Lung (tissue), 12 donors: Measurements from ENCODE around the gene ZCCHC17. TPM values are rescaled to one million over a fixed set of nuclear protein-coding genes. Genes with fewer than 3 reads are reported as not detected.

Source experiments
- ATAC-seq: fragments of 200-7000 bp; cut with Tn5 transposase; one replicate; pipeline ENCODE4 v1.9.1; 2020; ENCODE audit warnings: moderate number of reproducible peaks; ENCODE audit not compliant: insufficient read depth, low FRiP score
- DNase-seq, 3 donors: peaks; one replicate each; pipeline ENCODE4 v3.0.0-alpha.2; 2013 to 2017
- H3K27ac ChIP-seq, 2 donors: one replicate each; pipeline ENCODE4 v1.5.1; 2013; ENCODE audit warnings: mild to moderate bottlenecking in 2 of 2, moderate library complexity in 2 of 2, control low read depth in 1 of 2, inconsistent platforms in 1 of 2, low read depth in 1 of 2, low read length in 1 of 2
- H3K27me3 ChIP-seq, 3 donors: one replicate each; pipeline ENCODE4 v1.5.1; 2013; ENCODE audit warnings: low read length in 2 of 3; ENCODE audit not compliant: control insufficient read depth in 3 of 3, insufficient read depth in 3 of 3
- H3K36me3 ChIP-seq, 4 donors: one replicate each; pipeline ENCODE4 v1.5.1; 2013; ENCODE audit warnings: low read length in 4 of 4, mild to moderate bottlenecking in 1 of 4, moderate library complexity in 1 of 4; ENCODE audit not compliant: control insufficient read depth in 4 of 4, insufficient read depth in 4 of 4
- H3K4me1 ChIP-seq, 5 donors: one replicate each; pipeline ENCODE4 v1.5.1; 2013; ENCODE audit warnings: low read length in 5 of 5, mild to moderate bottlenecking in 2 of 5, moderate library complexity in 1 of 5; ENCODE audit not compliant: control insufficient read depth in 5 of 5, insufficient read depth in 5 of 5
- H3K4me3 ChIP-seq: one replicate; pipeline ENCODE4 v1.5.1; 2013; ENCODE audit warnings: mild to moderate bottlenecking, control low read depth, moderate library complexity
- H3K9ac ChIP-seq, 2 donors: one replicate each; pipeline ENCODE4 v1.5.1; 2013; ENCODE audit warnings: low read length in 2 of 2, control low read depth in 1 of 2; ENCODE audit not compliant: insufficient read depth in 1 of 2
- H3K9me3 ChIP-seq, 4 donors: one replicate each; pipeline ENCODE4 v1.5.1; 2013; ENCODE audit warnings: low read length in 3 of 4, mild to moderate bottlenecking in 1 of 4, moderate library complexity in 1 of 4; ENCODE audit not compliant: control insufficient read depth in 4 of 4, insufficient read depth in 3 of 4
- CTCF ChIP-seq: IDR thresholded peaks from 2 replicates; pipeline ENCODE4 v1.5.1; 2012; ENCODE audit warnings: mild to moderate bottlenecking; ENCODE audit errors: control extremely low read depth, extremely low read depth
- WGBS, 2 donors: extraction: QIAGEN DNeasy Blood & Tissue Kit; methylation state at CpG; one replicate each; pipeline ENCODE4 v1.1.7; 2013; 5-methylcytosine and 5-hydroxymethylcytosine counted together
- polyA plus RNA-seq, 2 donors: library from polyadenylated mRNA; stranded (reverse); fragments of 200-250 nt; gene quantifications; one replicate each; pipeline ENCODE4 v1.2.1, GENCODE V29; 2013
- total RNA-seq, 2 donors: library from RNA; depleted of rRNA in 1 of 2; stranded (reverse); fragments of >200 nt in 1 of 2; gene quantifications; one replicate each; pipeline ENCODE4 v1.2.1, GENCODE V29; 2014 to 2021
- donor health status: control.
- donor health status: control.
- donor health status: Bipolar disorder and iron deficiency.
- donor health status: healthy.
- donor health status: DM: yes; HTN: yes; CAD: no.

ZCCHC17 gene
- total and polyA plus RNA-seq, 4 donors = 17.0 to 27.7 (median 21.8) TPM

GRCh38 chr1:31336687-31337467 lies 40.0 kb downstream of the ZCCHC17 start:
- H3K27me3 ChIP-seq = no peaks in the 10 kb centered on the region
- no peak overlapping the region for H3K4me3 ChIP-seq
- H3K4me1 ChIP-seq = no peaks in the 10 kb centered on the region
- no peak for TF ChIP-seq CTCF
- ATAC-seq (no peak), DNase-seq (no peak)
- H3K36me3 ChIP-seq = peaks cover 0 to 8% (median 0%) of the 10 kb centered on the region in 4 donors
- 82 to 86% methylated on average over 10 of the region's 10 CpGs for WGBS, 2 donors
- H3K9me3 ChIP-seq = no peaks in the 10 kb centered on the region
- H3K9ac ChIP-seq = no peak overlapping the region
- H3K27ac ChIP-seq = no peak overlapping the region

GRCh38 chr1:31344503-31344902 lies 47.7 kb downstream of the ZCCHC17 start:
- H3K36me3 ChIP-seq = peaks cover 6 to 18% (median 12%) of the 10 kb centered on the region in 4 donors

GRCh38 chr1:31345635-31346034 lies 48.8 kb downstream of the ZCCHC17 start:
- Histone ChIP-seq H3K9ac (no peak overlapping the region), H3K36me3 (peaks cover 5 to 21% (median 12%) of the 10 kb centered on the region in 4 donors), H3K9me3 (no peaks in the 10 kb centered on the region), H3K4me1 (no peaks in the 10 kb centered on the region), H3K4me3 (no peak overlapping the region), H3K27ac (no peak overlapping the region), H3K27me3 (no peaks in the 10 kb centered on the region)
- 98 to 100% methylated on average over 2 of the region's 2 CpGs for WGBS, 2 donors
- no peak for TF ChIP-seq CTCF
- no peak for ATAC-seq
- DNase-seq = no peak

More at GRCh38 chr1:31344503-31344902, 47.7 kb downstream of the ZCCHC17 start:
- Histone ChIP-seq H3K9me3 (no peaks in the 10 kb centered on the region), H3K27ac (no peak overlapping the region), H3K9ac (no peak overlapping the region), H3K4me1 (no peaks in the 10 kb centered on the region), H3K27me3 (no peaks in the 10 kb centered on the region), H3K4me3 (no peak overlapping the region)
- no peak for TF ChIP-seq CTCF
- 2 to 85% methylated on average over 1 of the region's 1 CpG for WGBS, 2 donors
- ATAC-seq (no peak), DNase-seq (no peak)
